Measurements from ENCODE around the gene SLC1A2.

- no peak for TF ChIP-seq CTCF (IDR thresholded peaks at IDR 0.05)
- no peak for TF ChIP-seq POLR2A (IDR thresholded peaks at IDR 0.05)
These were observed 183.9 kb downstream of the SLC1A2 start for GRCh38 chr11:35235498-35235897.
